HG02870 (cell line): ENCODE data around the gene ZNF644.
A peak's percentile ranks its signal among the peaks of the same experiment; 100 is the strongest.
"Not testable (repeated sequence)": the region's sequence is repeated elsewhere in the genome, so short reads cannot be mapped to it uniquely, and the experiment has no call there.

Experiments used
- ATAC-seq: cut with Tn5 transposase; IDR thresholded peaks from one replicate; pipeline ENCODE4 v1.9.1; 2021; ENCODE audit warnings: mild to moderate bottlenecking, moderate library complexity; ENCODE audit not compliant: unreplicated experiment

ZNF644 gene

DNA sequence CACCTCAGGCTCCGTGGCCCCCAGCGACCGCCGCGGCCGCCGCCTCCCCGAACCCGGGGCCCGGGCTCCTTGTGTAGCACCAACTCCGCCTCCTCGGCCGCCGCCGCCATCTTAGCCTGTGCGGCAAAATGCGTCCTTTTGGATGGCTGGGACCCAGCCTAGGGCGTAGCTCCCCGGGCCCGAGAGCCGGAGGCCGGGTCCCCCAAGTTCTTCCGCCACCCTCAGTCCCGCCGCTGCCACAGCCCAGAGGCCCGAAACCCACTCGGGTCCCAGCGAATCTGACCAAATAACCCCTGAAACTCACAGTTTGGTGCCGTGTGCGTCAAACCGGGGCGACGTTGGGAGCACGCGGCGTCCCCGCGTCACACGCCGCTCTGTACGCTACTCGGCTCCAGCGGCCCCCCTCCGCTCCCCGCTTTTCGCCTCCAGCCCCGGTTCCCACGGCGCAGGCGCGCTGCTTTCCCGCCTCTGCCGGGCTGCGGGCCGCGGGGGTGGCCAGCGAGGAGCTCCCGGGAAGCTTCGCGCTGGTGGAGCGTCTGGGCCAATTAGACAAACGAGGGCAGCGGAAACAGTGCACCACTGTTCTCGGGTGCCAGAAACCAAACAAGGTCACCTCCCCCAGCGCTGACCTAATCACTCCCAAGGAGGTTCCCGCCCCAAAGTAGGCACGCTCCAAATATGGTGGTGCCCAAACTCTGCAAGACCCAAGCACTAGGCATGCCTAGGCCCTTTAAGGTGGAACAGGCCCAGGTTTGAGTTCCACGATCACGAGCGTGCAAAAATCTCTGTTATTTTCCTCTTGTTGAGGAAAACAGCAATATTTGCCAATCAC, at the start of gene ZNF644:
ZNF644 (minus strand) TSS at position 350 of the 832 bp plus-strand sequence. CDS start 39,682 bp downstream, outside the sequence.
- ATAC-seq: peak; percentile 74

DNA sequence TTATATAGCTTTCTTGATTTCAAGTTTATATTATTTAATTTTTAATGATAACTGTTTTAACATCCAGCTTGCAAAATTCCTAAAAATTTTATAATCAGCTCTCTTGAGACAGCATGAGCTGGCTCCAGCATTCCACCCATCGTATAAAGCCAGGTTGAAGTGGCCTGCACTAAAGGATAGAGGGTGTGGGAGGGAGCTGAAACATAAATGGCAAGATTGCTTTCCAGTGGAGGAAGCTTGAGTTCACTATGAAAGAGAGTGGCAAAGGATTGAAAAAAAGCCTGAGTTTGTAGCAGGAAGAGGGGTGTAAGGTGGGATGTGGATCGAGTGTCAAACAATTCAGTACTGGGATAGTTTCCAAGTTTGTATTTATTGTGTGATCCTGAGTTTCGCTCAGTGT, 48.5 kb upstream of the ZNF644 start:
- ATAC-seq: no peak

DNA sequence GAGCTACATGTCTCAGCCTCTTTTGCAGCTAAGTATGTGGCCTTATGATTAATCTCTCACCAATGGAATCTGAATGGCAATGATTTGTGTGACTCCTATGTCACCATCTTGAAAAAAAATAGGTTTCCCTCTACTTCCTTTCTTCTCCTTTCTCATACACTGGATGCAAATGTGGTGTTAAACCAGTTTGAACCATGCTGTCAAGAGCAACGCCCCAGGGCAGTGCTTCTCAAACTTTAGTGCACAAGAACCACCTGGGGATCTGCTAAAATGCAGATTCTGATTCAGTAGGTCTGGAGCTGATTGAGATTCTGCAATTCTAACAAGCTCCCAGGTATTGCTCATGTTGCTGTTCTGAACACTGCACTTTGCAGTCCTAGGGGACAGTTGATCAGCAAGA, 44.7 kb upstream of the ZNF644 start:
- ATAC-seq: no peak

DNA sequence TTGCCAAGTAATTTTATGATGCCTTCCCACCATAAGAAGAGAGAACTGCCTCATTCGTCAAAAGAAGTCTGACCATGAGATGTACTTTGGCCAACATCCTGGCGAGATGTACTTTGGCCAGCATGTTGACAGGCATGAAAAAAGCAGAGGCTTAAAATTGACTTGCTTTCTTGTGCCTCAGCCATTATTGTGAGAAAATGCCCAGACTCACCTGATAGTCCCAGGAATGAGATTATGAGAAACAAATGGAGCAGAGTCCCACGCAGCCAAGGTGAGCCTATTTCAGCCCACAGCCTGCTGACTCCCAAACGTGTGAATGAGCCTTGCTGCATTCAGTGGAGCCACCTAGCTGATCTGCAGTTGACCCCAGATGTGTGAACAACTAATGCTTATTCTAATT, 43.5 kb upstream of the ZNF644 start:
- ATAC-seq: no peak

DNA sequence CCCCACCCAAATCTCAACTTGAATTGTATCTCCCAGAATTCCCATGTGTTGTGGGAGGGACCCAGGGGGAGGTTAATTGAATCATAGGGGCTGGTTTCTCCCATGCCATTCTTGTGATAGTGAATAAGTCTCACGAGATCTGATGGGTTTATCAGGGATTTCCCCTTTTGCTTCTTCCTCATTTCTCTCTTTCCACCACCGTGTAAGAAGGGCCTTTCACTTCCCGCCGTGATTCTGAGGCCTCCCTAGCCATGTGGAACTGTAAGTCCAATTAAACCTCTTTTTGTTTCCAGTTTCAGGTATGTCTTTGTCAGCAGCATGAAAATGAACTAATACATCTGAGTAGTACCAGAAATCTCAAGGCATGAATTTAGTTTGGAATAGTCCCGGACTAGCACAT, 41.6 kb upstream of the ZNF644 start:
- ATAC-seq: not testable (repeated sequence)

DNA sequence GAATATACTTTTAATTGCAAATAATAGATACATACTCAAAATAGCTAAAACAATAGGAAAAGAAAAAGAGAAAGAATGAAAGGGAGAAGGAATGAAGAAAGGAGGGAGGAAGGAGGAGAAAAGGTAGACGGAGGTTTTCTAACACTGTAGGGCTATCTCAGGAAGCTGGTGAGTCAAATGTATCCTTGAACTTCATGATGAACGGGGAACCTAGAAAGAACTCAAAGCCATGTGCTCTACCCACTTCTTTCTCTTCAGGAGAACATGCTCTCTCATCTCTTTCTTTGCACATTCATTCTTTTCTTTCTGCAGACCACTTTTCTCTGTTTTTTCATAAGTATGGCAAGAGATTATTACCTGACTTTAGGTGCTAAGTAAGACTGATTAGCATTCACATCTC, 37.3 kb upstream of the ZNF644 start:
- peak; percentile 45 for ATAC-seq

DNA sequence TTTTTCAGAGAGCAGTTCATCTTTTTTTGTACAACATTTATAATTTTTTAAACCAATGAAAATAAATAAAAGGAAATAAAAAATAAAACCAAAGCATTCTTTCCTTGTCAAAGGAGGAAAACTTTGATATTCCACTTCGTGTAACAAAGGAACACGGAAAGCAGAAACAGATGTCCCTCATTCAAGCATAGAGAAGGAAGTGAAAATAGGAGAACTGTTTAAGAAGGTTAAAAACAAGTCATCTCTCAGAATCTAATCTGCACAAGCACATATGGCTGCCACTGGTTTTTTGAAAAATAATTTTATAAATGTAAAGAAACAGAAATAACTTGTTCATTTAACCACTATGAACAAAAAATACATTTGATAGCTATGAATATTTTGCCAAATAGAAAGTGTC, 35.9 kb upstream of the ZNF644 start:
- ATAC-seq: peak; percentile 55

DNA sequence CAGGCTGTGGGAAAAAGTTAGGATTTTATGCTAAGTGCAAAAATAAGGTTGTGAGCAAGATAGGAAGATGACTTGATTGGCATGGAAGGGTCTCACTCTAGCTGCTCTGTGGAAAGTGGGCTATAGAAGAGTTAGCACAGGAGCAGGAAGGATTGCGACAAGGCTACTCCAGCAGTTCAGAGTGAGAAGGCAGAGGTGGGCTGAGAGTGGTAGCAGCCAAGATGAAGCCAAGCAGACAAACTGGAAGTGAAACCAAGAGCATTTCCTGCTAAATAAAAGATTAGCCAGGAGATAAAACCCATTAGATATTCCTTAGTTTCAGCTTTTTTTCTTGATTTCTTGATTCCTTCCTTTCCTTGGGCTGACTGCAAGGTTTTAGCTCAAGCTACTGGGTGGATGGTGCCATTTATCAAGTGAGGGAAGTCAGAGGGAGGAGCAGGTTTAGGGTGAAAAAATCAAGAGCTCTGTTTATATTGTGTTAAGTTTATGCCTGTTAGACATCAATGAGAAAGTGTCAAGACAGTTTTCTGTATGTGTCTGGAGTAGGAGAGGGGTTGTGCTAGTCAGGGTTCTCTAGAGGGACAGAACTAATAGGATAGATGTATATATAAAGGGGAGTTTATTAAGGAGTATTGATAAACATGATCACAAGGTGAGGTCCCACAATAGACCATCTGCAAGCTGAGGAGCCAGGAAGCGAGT, 33.1 kb upstream of the ZNF644 start:
- ATAC-seq: peak; percentile 57

DNA sequence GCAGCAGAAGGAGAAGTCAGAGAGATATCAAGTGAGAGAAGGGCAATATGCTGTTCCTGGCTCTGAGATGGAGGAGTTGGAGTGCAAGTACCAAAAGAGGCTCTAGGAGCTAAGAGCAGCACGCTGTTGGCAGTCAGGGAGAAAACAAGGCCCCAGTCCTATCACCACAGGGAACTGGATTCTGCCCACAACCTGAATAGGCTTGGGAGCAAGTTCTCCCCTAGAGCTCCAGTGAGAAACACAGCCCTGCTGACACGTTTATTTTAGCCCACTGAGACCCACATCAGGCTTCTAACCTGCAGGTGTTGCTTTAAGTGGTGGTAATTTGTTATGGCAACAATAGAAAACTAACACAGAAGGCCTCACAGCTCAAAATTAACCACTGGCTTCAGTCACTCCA, 31.8 kb upstream of the ZNF644 start:
- no peak for ATAC-seq

DNA sequence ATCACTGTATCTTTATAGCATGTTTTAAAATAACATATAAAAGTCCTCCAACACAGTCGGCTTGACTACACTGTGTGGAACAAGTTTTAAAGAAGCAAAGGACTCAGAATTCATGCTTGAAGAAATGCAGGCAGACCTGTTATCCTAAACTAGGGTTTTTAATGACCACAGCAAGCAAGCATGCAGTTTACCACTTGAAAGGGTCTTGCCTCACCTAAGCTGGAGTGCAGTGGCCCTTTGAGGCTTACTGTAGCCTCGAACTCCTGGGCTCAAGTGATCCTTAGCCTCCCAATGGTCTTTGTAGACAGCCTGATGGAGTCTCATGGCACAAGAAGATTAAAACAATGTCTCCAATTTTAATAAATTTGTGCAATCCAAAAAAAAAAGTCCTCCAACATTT, 27.7 kb upstream of the ZNF644 start:
- ATAC-seq: not testable (repeated sequence)

DNA sequence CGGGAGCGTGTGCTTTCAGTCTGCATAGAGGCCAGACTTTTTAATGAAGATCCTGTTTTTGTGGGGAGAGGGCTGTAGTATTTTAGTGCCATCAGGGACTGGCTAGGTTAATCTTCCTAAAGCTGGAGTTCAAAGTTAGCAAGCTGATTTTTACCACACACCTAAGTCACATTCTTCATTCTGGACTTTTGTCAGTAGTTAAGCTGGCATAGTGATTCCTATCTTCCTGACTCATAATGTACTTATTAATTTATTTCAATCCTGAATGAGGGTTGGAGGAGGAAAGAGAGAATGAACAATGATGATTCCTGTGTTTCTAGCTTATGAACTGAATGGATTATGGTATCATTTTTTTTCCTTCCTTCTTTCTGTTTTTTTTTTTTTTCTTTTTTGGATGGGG, 24.9 kb upstream of the ZNF644 start:
- ATAC-seq: no peak

DNA sequence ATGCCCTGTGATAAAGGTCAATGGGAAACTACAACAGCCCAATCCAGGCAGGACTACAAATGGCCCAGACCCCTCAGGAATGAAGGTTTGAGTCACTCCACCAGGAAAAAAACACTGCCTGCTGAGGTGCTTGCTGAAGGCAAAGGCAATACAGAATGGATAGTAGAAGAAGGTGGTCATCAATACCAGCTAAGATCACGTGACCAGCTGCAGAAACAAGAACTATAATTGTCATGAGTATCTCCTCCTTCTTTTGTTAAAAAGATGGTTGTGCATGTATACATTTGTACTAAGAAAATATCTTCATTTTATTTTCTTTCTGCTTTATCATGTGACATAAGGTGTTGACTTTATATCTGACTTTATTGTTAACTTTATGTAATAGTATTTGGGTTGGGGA, 23.4 kb upstream of the ZNF644 start:
- ATAC-seq: no peak

DNA sequence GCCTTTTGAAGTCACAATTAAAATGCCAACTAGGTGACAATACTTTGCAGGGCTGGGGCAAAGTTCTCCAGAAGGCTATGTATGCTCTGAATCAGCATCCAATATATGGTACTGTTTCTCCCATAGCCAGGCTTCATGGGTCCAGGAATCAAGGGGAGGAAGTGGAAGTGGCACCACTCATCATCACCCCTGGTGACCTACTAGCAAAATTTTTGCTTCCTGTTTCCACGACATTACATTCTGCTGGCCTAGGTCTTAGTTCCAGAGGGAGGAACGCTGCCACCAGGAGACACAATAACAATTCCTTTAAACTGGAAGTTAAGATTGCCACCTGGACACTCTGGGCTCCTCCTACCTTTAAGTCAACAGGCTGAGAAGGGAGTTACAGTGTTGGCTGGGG, 22.9 kb upstream of the ZNF644 start:
- ATAC-seq: not testable (repeated sequence)

DNA sequence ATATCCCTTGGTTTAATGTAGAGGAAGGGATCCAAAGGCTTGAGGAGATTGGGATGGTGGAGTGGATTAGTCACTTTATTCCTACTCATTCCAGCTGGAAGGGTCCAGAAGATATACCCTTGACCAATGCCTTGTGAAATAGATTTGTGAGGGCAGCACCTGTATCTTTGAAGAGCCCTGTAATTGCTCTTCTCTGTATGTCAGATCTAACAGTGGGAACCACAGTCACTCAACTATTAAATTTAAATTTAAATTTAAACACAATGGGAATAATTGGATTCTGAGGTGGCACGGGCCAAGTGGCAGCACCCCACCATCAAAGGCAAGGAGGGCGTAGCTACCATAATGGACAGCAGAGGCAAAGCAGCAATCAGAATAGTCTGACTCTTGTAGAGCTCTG, 20.5 kb upstream of the ZNF644 start:
- ATAC-seq: not testable (repeated sequence)

DNA sequence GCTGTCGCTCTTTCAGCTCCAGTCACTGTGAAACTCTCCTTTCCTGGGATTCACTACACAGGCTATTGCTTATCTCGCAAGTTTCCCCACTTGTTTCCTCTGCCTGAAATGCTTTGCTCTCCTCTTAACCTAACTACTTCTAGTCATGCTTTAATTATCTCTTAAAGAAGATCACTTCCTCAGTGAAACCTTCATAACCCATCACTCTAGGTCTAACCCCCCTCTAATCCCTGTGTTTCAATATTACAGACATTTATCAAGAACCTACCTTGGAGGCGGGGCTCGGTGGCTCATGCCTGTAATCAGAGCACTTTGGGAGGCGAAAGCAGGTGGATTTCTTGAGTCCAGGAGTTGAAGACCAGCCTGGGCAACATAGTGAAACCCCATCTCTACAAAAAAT, 16.7 kb upstream of the ZNF644 start:
- ATAC-seq: no peak

DNA sequence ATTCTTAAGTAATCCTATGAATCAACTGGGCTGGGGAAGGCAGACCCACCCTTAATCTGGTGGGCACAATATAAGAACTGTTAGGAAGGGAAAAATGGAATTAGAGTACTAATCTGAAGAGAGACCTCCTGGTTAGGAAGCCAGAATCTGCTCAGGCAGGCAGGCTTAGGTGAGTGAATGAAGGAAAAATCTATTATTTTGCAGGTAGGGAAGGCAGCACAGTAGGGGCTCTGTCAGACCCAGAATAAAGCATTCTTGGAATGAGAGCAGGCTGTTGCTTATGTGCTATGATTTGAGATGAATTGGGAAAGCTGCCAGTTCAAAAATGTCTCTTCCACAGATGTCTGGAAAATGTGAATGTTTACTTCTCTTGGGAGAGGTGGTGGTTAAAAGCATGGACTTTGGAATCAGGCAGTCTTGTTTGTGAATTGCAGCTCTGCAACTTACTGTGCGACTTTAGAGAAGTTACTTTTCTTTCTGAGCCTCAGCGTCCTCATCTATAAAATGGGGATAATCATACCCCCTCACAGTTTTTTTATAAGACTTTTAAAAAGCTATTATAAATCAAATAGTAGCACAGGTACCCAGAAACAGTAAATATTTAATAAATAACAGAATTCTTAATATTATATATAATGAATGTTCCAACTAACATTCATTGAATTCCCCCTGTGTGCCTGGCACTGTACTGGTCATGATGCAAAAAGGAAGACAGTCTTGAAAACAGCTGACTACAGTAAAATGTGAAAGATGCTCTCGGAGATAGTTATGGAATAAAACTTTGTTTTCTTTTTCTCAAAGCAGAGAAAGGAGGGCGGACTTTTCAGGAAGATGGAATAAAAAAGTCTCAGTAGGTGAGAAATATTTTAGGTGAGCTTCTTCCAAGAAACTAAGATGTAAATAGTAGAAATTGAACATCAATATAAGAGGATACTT, 15.3 kb upstream of the ZNF644 start:
- no peak for ATAC-seq

DNA sequence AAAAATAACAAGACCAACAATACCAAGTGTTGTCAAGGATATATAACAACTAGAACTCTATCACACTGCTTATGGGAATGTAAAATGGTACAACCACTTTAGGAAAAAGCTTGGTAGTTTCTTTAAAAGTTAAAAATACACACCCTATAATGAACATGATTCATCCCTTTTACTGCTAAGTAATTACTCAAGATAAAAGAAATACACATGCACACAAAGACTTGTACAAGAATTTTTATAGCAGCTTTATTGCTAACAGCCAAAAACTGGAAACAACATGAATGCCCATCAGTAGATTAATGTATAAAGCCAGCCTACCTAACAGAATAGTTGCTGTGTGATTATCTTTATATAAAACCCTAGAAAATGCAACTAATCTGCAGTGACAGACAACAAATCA, 10.5 kb upstream of the ZNF644 start:
- no peak for ATAC-seq

DNA sequence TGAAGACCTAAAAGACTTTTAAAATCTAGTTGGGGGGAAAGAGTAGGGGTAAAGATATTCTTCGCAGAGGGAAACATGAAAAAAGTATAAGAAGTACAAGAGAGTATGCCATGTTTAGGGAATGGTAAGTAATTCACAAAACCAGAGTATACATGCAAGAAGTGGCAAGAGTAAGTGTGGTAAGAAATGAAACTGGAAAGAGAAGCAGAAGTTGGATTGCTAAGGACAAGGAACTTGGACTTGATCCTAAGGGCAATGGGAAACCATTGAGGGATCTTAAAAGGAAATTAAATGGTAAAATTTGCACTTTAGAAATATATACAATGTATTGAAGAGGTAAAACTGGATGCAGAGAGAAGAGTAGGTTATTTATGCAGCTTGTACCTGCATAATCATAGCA, 9.2 kb upstream of the ZNF644 start:
- no peak for ATAC-seq

DNA sequence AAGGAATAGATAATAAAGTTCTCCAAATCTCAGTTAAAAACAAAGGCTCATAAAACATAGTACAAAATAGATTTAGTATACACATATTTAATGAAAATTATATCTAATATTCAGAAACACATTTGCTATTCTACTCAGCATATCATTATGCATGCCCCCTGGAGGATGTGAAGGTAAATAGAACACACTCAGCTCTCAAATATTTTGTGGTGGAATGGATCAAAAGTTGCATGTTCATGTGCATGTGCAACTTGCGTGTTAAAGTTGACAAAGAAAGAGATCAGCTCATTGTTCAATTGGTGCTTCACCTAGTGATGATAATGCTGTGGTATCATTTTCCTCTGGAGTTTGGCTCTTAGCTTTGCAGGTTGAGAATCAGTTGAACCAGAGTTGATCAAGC, 4.9 kb upstream of the ZNF644 start:
- ATAC-seq: no peak

DNA sequence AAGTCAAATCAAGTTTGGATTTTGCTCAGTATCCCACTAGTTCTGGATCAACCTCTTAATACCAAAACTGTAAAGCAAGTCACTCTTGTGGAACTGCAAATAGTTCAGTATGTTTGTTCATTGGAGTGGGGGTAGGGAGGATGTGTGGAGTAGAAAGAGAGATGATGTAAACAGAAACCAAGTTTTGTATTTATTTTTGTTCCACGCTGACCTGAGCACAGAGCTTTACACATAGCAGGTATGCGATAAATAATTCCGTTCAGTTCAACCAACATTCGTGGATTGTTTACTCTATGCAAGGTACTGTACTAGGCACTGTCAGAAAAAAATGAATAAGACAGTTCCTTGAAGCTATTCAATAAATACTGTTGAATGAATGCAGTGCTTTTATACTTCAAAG, 4.5 kb upstream of the ZNF644 start:
- no peak for ATAC-seq

DNA sequence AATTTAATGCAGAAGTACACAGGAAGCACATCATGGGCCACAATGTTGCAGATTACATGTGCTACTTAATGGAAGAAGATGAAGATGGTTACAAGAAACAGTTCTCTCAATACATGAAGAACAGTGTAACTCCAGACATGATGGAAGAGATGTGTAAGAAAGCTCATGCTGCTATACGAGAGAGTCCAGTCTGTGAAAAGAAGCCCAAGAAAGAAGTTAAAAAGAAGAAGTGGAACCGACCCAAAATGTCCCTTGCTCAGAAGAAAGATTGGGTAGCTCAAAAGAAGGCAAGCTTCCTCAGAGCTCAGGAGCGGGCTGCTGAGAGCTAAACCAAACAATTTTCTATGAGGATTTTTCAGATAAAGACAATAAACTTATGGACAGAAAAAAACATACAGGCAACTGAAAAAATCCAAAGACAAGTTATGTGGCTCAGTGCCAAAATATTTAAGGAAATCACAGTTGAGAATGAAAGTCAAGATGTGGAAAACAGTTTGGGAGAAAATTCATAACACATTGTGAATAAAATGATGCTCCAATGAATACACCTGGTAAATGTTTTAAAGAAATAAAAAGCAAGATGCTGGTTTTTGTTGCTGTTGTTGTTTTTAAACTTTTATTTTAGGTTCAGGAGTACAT, 2.8 kb upstream of the ZNF644 start:
- ATAC-seq: no peak
